K562 (cell line): ENCODE data around the gene KAZN. TPM values are rescaled to one million over a fixed set of nuclear protein-coding genes. Genes with fewer than 3 reads are reported as not detected.

ENCODE experiments used
- ATAC-seq: fragments of 200-7000 bp; cut with Tn5 transposase; 3 replicates; pipeline ENCODE4 v1.9.1; 2020; ENCODE audit warnings: moderate library complexity
- BruUV-seq: library from RNA; stranded (reverse); fragments of 400-500 nt; replicated peaks from 2 replicates; lab custom pipeline; 2021; lab: Mats Ljungman, UMichigan
- CTCF ChIA-PET: fragments of 300-600 bp; formaldehyde crosslinking; extraction: SDS; loops from one replicate; lab custom pipeline; 2021; ENCODE audit warnings: low intra/inter-chr PET ratio; lab: Yijun Ruan, JAX
- POLR2A ChIA-PET: fragments of 300-600, 350-650 bp; sonication (Branson Sonifier 250); formaldehyde crosslinking; extraction: SDS; loops from one replicate; lab custom pipeline; 2021; ENCODE audit warnings: antibody characterized with exemption, inconsistent platforms; lab: Yijun Ruan, JAX
- DNase-seq, 4 experiments: peaks; one replicate each; pipeline versions ENCODE4 v3.0.0 to v3.0.0-alpha.2; 2011 to 2018; ENCODE audit warnings: low spot score in 3 of 4, mixed read lengths in 3 of 4; ENCODE audit errors: extremely low read depth in 1 of 4
- FAIRE-seq: peaks from 2 replicates; lab custom pipeline; 2011; peaks lifted over from hg19 to GRCh38; lab: Jason Lieb, UNC
- H2AFZ ChIP-seq: 2 replicates; pipeline ENCODE4 v1.6.0; 2011; ENCODE audit warnings: low read depth, low read length, control low read depth, inconsistent platforms
- H3K27ac ChIP-seq: fragments of 200-600 bp; 3 replicates; pipeline ENCODE4 v1.8.0; 2011; ENCODE audit warnings: low read depth, mild to moderate bottlenecking, control low read depth, inconsistent platforms, low read length, moderate library complexity, mixed read lengths; ENCODE audit errors: extremely low read depth
- H3K27me3 ChIP-seq, 2 experiments: fragments of 300-600 bp in 1 of 2; 2 replicates in 1 of 2; 3 replicates in 1 of 2; pipeline versions ENCODE4 v1.6.0 to v1.8.0; 2011; ENCODE audit warnings: inconsistent platforms in 2 of 2, low read length in 2 of 2, mild to moderate bottlenecking in 1 of 2, mixed read lengths in 1 of 2, moderate library complexity in 1 of 2; ENCODE audit not compliant: control insufficient read depth in 2 of 2, insufficient read depth in 2 of 2
- H3K36me3 ChIP-seq: fragments of 300-600 bp; 3 replicates; pipeline ENCODE4 v1.8.0; 2011; ENCODE audit warnings: mild to moderate bottlenecking, low read length, inconsistent platforms; ENCODE audit not compliant: control insufficient read depth, insufficient read depth
- H3K4me1 ChIP-seq, 2 experiments: fragments of 200-600 bp in 1 of 2; replicated peaks in 1 of 2; 2 replicates in 1 of 2; 3 replicates in 1 of 2; pipeline versions ENCODE4 v1.5.1 to v1.8.0; 2011; ENCODE audit warnings: inconsistent platforms in 2 of 2, low read length in 2 of 2, mild to moderate bottlenecking in 1 of 2, mixed read lengths in 1 of 2, moderate library complexity in 1 of 2; ENCODE audit not compliant: control insufficient read depth in 2 of 2, insufficient read depth in 2 of 2
- H3K4me2 ChIP-seq: 2 replicates; pipeline ENCODE4 v1.6.1; 2011; ENCODE audit warnings: low read length, control low read depth, inconsistent platforms, mixed read lengths; ENCODE audit not compliant: insufficient read depth
- H3K4me3 ChIP-seq: fragments of 200-600 bp; sonication (generic), shearing (Covaris generic); 2 replicates; pipeline ENCODE4 v1.5.1; 2016; ENCODE audit warnings: control low read depth, inconsistent platforms
- H3K79me2 ChIP-seq: fragments of 200-600 bp; 3 replicates; pipeline ENCODE4 v1.8.0; 2011; ENCODE audit warnings: low read length, inconsistent platforms; ENCODE audit not compliant: control insufficient read depth, insufficient read depth
- H3K9ac ChIP-seq, 2 experiments: 2 replicates each; pipeline versions ENCODE4 v1.6.0 to v1.6.1; 2011; ENCODE audit warnings: low read depth in 2 of 2, low read length in 2 of 2, control low read depth in 1 of 2, inconsistent platforms in 1 of 2, mild to moderate bottlenecking in 1 of 2, mixed read lengths in 1 of 2; ENCODE audit not compliant: insufficient read depth in 1 of 2
- H3K9me1 ChIP-seq: one replicate; pipeline ENCODE4 v1.6.0; 2011; ENCODE audit warnings: inconsistent platforms, mild to moderate bottlenecking, low read length, moderate library complexity; ENCODE audit not compliant: control insufficient read depth, insufficient read depth
- H3K9me3 ChIP-seq: replicated peaks from 2 replicates; pipeline ENCODE4 v1.5.1; 2011; ENCODE audit warnings: low read depth, low read length, inconsistent platforms; ENCODE audit not compliant: control insufficient read depth, insufficient read depth
- H4K20me1 ChIP-seq: replicated peaks from 2 replicates; pipeline ENCODE4 v1.6.1; 2011; ENCODE audit warnings: low read length, inconsistent platforms, mixed read lengths; ENCODE audit not compliant: control insufficient read depth, insufficient read depth
- BRCA1 ChIP-seq, 2 experiments: fragments of 450-650 bp in 1 of 2; sonication (generic) in 1 of 2; formaldehyde crosslinking in 1 of 2; IDR thresholded peaks; 2 replicates each; pipeline versions ENCODE4 v1.5.0 to v1.6.1; 2017 to 2020; ENCODE audit warnings: mild to moderate bottlenecking in 1 of 2, missing genetic modification reagents in 1 of 2
- NFIX ChIP-seq: fragments of 250-450 bp; sonication (Bioruptor Pico); IDR thresholded peaks from 2 replicates; pipeline ENCODE4 v1.4.0; 2020; ENCODE audit warnings: low read depth, mild to moderate bottlenecking, moderate library complexity
- SETDB1 ChIP-seq: IDR thresholded peaks from one replicate; pipeline ENCODE4 v1.6.1; 2012; ENCODE audit warnings: low read length, control low read depth, inconsistent platforms
- ZFX ChIP-seq: sonication (generic); formaldehyde crosslinking; IDR thresholded peaks from 2 replicates; pipeline ENCODE4 v1.8.0; 2022; ENCODE audit warnings: mild to moderate bottlenecking, missing genetic modification reagents, moderate library complexity
- ZNF146 ChIP-seq: IDR thresholded peaks from one replicate; pipeline ENCODE4 v1.6.1; 2018; ENCODE audit warnings: missing compliant biosample characterization; ENCODE audit not compliant: unreplicated experiment
- WGBS: fragments of 100-300 bp; shearing (Covaris generic); methylation state at CpG from one replicate; pipeline ENCODE4 v1.1.6; 2016; ENCODE audit warnings: low coverage, mixed read lengths; ENCODE audit not compliant: insufficient coverage; ENCODE audit errors: missing lambda C conversion rate; 5-methylcytosine and 5-hydroxymethylcytosine counted together
- in situ Hi-C: fragments of 300-500 bp; cut with MboI; formaldehyde crosslinking; loops from 4 replicates; pipeline ENCODE4 v1.15.0; 2018; ENCODE audit warnings: inconsistent platforms, mixed read lengths
- intact Hi-C: fragments of 100-400 bp; cut with micrococcal nuclease; formaldehyde crosslinking; loops from 2 replicates; pipeline ENCODE4 v1.14.2; 2022
- polyA plus RNA-seq, 8 experiments: library from polyadenylated mRNA; depleted of rRNA in 4 of 8; stranded (reverse) in 5 of 8; unstranded in 3 of 8; fragments of >200 nt; fragmentation: Nextera tagmentation in 2 of 8; fragmentation: Illumina TruSeq in 1 of 8; extraction: Ambion mirVana in 2 of 8; extraction: Trizol in 1 of 8; gene quantifications; 2 replicates each; pipeline versions ENCODE4 v1.2.1 to v1.2.3, GENCODE V29; 2011 to 2014; ENCODE audit warnings: inconsistent platforms in 1 of 8, missing spikeins in 1 of 8
- total RNA-seq, 7 experiments: library from RNA; depleted of rRNA in 6 of 7; stranded (reverse); fragments of >200 nt in 6 of 7; fragmentation: Illumina TruSeq in 2 of 7; extraction: Trizol in 2 of 7; gene quantifications; 2 replicates each; pipeline versions ENCODE4 v1.2.1 to v1.2.3, GENCODE V29; 2011 to 2021; ENCODE audit warnings: low replicate concordance in 1 of 7

The KAZN gene
- total and polyA plus RNA-seq, 9 of the 15 experiments (the other 6 are each of a cell fraction or from before 2014, with no cell fraction given): 2.1 to 21.6 (median 5.4) TPM

- TF ChIP-seq ZFX (CRISPR knock-in tag): no peak
These were observed 75.5 kb downstream of the KAZN start (continued) for GRCh38 chr1:14674030-14674429.

GRCh38 chr1:14676400-14676799 is 77.9 kb downstream of the KAZN start:
- CTCF ChIA-PET: no interaction called here
- peaks cover 26 to 53% of the 10 kb centered on the region in 2 experiments for H3K27me3 ChIP-seq
- BruUV-seq: no TSS peak
- in situ Hi-C loops: no loop called here
- FAIRE-seq: no peak
- POLR2A ChIA-PET: no interaction called here
- no peak overlapping the region for H3K27ac ChIP-seq
- no peaks in the 10 kb centered on the region for H3K4me1 ChIP-seq
- H3K9ac ChIP-seq: no peak overlapping the region
- no peak overlapping the region for H3K4me3 ChIP-seq
- H3K9me3 ChIP-seq: no peaks in the 10 kb centered on the region; the same call in 1 of the 2 replicates
- no peak for ATAC-seq
- H3K9me1 ChIP-seq: no peaks in the 10 kb centered on the region
- WGBS: 10% methylated on average over 4 of the region's 4 CpGs
- H3K79me2 ChIP-seq: no peaks in the 10 kb centered on the region
- H4K20me1 ChIP-seq: no peaks in the 10 kb centered on the region
- H2AFZ ChIP-seq: no peak overlapping the region
- DNase-seq: no peak
- no peak for TF ChIP-seq BRCA1 (IDR thresholded peaks at IDR 0.05)
- TF ChIP-seq BRCA1 (CRISPR knock-in tag; IDR thresholded peaks at IDR 0.05): no peak
- TF ChIP-seq SETDB1: no peak
- no peak for TF ChIP-seq NFIX (CRISPR knock-in tag)
- TF ChIP-seq ZNF146: peak; percentile 69
- no peaks in the 10 kb centered on the region for H3K36me3 ChIP-seq
- H3K4me2 ChIP-seq: no peak overlapping the region
- intact Hi-C loops: no loop called here
